Left renal cortex interstitium (tissue), 4 donors: ENCODE data around the gene PARD3B. TPM values are rescaled to one million over a fixed set of nuclear protein-coding genes. Genes with fewer than 3 reads are reported as not detected.
"Not testable (repeated sequence)": the region's sequence is repeated elsewhere in the genome, so short reads cannot be mapped to it uniquely, and the experiment has no call there.

Experiments
- DNase-seq, 4 donors: peaks; one replicate each; pipeline ENCODE4 v3.0.0-alpha.2; 2013; ENCODE audit warnings: low read depth in 4 of 4, low spot score in 2 of 4, missing footprints in 1 of 4
- polyA plus RNA-seq, 4 donors: library from polyadenylated mRNA; unstranded; fragments of 120-200 nt; gene quantifications; one replicate each; pipeline ENCODE4 v1.2.1, GENCODE V29; 2013; ENCODE audit not compliant: insufficient read length in 4 of 4

The PARD3B gene
- polyA plus RNA-seq, 4 donors = 31.9 to 36.3 (median 34.3) TPM

- DNase-seq = no peak
Measured at GRCh38 chr2:205216580-205216979, 671.3 kb downstream of the PARD3B start.

DNA sequence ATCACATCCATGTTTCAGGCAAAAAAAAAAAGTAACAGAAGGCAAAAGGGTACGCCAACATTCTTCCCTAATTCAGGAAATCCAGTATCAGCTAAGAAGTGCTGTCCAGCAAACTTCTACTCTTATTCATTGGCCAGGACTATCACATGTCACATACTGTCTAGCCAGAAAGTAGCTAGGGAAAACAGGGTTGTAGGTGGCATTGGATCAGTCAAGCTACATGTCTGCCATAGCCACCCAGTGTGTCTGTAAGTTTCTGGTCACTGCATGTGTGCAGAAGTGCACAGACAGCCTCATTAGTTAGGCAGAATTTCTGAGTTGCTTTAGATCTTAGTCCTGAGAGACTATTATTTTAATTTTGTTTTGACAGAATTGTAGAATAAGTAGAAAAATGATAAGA lies 671.7 kb downstream of the PARD3B start:
- DNase-seq = no peak

- no peak for DNase-seq
Measured at GRCh38 chr2:205218056-205218455, 672.8 kb downstream of the PARD3B start.

GRCh38 chr2:205218816-205219215 lies 673.5 kb downstream of the PARD3B start:
- DNase-seq = not testable (repeated sequence)

DNA sequence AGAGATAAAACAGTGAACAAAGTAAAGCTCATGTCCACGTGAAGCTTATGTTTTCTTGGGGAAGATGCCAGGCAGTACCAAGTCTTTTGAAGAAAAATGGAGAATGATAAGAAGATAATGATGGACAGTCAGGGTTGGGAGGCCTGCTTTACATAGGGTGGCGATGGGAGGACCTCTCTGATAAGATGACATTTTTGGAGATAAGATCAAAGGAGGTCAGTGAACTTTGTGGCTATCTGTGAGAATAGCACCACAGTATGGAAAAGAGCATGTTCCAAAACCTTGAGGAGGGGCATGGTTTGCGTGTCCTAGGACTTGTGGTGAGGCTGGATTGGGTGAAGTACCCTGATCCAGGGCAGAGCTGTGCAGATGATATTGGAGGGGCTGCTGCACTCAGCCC lies 675.3 kb downstream of the PARD3B start:
- no peak for DNase-seq

- DNase-seq = no peak
Measured at GRCh38 chr2:205232086-205232485, 686.8 kb downstream of the PARD3B start.

GRCh38 chr2:205235434-205235833 lies 690.2 kb downstream of the PARD3B start:
- DNase-seq = no peak

DNA sequence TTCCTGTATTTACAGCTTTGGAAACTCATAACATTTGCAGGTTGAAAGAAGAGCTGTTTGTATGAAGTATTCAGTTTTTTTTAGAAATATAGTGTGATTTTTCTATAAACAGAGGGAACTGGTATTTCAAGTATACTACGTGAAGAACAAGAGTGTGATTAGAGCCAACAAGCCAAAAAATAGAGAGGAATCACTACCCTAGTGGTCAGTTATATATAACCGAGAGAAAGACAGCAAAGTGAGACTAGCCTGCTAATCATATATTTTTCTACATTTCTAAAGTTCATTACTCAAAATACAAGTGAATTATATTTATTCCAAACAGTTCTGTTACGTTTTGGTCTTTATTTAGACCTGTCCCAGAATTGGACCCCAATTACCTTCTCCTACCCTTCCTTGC lies 692.2 kb downstream of the PARD3B start:
- DNase-seq = no peak

- DNase-seq = no peak
Measured at GRCh38 chr2:205245001-205245400, 699.7 kb downstream of the PARD3B start.

DNA sequence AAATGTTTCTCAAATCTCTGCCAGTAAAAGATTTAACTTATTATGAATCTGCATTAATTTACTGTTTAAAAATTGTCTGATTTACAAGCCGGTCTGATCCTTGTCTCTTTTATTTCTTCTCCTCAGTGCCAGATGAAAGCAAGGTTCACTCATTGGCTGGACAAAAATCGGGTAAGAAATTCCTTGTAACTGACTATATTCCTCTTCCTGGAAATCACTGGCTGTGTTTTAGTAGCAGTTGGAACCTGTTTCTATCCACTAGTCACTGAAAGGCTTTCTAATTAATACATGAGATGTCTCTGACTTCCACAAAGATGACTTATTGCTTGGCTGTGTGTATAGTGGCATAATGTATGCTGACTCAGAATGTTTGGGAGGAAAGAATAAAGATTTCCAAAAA lies 700.4 kb downstream of the PARD3B start:
- DNase-seq = peak in 2 of 4 donors; percentile 3 to 9

DNA sequence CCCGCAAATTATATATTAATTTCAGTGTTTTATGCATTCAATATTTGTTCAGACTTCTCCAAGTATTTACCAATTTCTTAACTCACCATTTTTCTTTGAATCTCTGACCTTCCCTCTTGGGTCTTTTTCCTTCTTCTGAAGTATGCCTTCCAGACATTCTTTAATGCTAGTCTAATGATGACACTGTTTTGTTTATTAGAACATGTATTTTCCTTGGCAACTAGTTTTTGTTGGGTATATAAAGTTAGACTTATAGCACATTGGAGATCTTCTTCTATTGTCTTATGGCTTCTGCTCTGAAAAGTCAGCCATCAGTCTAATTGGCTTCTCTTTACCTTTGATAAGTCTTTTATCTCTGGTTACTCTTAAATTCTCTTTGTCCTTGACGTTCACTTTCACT lies 713.8 kb downstream of the PARD3B start:
- no peak for DNase-seq

DNA sequence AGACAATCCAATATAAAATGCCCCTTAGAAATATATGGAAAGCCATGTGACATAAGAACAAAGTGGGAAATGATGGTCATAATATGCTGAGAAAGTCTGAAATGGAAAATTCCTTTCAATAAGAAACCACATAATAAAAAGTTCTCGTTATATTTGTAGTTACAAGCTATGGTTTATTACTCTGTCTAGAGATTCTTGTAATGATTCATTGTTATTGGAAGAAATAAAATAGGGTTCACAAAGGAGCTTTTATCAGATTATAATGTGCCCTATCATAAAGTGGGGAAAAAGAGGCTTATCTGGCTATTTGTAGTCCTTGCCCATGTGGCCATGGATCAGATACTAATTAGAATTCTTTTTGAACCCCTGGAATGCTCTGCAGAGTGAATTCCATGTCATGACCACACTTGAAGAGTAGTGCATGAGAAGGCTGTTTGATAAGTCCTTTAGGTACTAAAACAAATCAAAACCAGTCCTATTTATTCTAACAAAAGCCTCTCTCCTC lies 716.3 kb downstream of the PARD3B start:
- DNase-seq = no peak

DNA sequence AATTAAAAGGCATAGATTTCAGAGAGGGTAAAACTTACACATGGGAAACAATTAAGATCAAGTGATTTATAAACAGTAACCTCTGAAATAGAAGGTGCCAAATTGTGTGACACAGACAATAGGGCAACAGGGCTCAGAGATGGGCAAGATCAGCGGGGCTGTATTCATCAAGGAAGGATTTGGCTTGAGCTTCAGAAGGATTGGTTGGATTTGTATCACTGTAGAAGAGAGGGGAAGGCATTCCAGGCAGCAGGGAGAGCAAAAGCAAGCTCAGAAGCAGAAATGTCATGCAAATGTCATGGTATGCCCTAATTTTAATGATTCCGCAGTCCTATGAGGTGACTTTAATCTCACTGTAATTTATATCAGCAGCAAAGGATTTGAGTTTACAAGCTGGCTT lies 722.0 kb downstream of the PARD3B start:
- DNase-seq = no peak

DNA sequence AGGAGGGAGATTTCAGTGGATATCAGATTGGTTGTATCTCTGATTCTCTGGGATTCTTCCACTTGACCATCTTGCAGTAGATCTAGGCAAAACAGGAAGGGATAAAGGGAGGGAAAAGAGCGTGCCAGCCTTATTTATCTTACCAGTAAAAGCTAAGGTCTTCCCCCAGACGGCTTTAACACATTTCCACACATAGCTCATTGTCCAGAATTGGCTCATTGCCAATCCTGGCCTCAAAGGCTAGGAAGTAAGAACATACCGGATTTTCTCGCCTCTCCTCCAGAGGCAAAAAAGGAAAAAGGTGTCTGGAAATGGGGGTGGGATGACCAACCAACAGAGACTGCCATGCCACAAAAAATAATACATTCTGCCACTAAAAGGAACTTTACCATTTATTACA lies 725.4 kb downstream of the PARD3B start:
- no peak for DNase-seq

DNA sequence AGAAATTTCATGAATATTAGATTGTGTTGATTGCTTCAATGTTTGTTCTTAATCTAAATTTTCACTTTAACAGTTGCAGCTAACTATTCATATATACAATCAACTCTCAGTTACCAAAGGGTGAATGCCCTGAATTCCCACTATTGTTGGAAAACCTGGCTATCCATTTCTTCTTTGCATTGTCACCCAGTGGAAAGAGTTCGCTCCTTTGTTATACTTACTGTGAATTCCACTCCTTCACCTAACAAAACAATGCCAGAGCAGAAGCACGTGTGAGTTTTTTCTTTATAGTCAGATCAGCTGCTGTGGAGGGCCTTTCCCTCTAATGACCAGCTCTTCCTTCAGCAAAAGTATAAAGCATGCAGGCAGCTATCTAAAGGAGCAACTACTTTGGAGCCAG lies 727.9 kb downstream of the PARD3B start:
- DNase-seq = no peak

GRCh38 chr2:205273627-205274026 lies 728.4 kb downstream of the PARD3B start:
- no peak for DNase-seq

GRCh38 chr2:205274801-205275200 lies 729.5 kb downstream of the PARD3B start:
- no peak for DNase-seq

DNA sequence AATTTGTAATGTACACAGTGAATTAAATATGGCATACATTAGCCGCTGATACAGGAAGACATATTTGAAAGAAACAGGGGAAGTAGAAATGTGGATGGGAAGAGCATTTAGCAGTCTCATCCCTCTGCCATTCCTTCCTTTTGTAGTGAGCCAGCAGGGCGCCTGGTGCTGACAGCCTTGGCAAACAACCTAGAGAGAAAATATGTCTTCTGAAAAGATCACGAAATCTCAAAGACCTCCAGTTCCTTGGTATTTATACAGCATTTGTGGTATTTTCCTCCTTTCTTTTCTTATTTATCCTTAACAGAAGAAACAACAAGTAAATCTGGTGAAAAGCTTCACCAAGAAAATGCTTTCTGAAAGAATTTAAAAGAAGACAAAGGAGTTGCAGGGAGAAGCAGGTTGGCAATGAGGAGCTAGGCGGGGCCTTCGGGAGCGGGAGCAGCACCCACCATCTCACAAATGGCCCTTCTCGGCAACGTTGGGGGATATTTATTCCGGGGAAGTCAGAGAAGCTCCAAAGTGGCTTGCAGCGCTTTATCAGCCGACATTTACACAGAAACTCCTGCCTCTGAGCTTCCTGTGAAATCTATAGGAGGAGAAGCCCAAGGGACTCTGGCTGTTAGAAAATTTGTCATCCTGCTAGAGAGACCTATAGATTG lies 731.0 kb downstream of the PARD3B start:
- DNase-seq = no peak

- peak in 1 of 4 donors; percentile 32 for DNase-seq
Measured at GRCh38 chr2:205280596-205281236, 735.4 kb downstream of the PARD3B start.

GRCh38 chr2:205283736-205284270 lies 738.5 kb downstream of the PARD3B start:
- peak in 1 of 4 donors; percentile 51 for DNase-seq

DNA sequence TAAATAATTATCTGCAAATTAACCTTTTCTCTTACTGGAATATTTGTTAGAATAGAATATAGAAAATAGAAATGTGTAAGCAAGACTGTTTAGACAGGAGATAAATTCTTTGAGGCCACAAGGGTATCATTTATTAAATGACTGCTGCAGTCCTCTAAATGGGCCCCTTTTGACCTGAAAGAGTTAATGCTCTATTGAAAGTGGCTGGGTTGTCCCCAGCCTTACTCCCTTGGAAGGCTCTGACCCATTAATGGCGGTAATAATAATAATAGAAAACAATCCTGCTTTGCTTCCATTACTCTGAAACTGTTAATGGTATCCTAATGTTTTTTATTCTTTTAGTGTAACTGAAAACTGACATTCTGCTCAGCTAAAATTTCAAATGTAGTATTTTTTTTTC lies 739.1 kb downstream of the PARD3B start:
- DNase-seq = no peak

DNA sequence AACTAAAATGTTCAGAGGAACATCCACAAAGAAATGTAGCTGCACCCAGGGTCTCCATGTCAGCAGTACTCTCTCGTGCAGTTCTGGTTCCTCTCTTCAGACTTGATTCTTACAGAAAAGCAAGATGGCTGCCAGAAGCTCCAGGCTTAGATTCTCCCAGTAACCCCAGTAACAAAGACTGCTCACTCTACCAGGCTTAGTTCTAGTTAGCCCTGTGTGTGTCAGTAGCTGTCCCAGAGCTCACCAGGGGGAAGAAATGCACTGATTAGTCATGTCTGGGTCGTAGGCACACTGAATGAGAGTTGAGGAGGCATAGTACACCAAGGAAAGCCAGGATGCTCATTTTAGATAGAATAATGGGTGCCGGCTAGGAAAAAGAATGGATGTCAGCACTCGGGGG lies 742.0 kb downstream of the PARD3B start:
- no peak for DNase-seq
